KMS-11 (cell line): ENCODE results near the gene DIP2C.

Experiments
- H2AFZ ChIP-seq: fragments of 200-600 bp; sonication (generic); 2 replicates; pipeline ENCODE4 v1.6.1; 2016; ENCODE audit warnings: antibody characterized with exemption, mixed run types, low read depth
- H3K27ac ChIP-seq: fragments of 200-600 bp; sonication (generic); 2 replicates; pipeline ENCODE4 v1.6.1; 2016; ENCODE audit warnings: mild to moderate bottlenecking, mixed run types
- H3K27me3 ChIP-seq: fragments of 200-600 bp; sonication (generic); 2 replicates; pipeline ENCODE4 v1.6.1; 2017; ENCODE audit warnings: mild to moderate bottlenecking, low read depth, mixed run types, moderate library complexity; ENCODE audit not compliant: insufficient read depth
- H3K36me3 ChIP-seq: fragments of 200-600 bp; sonication (generic); 2 replicates; pipeline ENCODE4 v1.6.1; 2017; ENCODE audit warnings: mild to moderate bottlenecking, mixed run types; ENCODE audit not compliant: insufficient read depth
- H3K4me1 ChIP-seq: fragments of 200-600 bp; sonication (generic); 2 replicates; pipeline ENCODE4 v1.6.1; 2016; ENCODE audit warnings: mild to moderate bottlenecking, low read depth, mixed run types; ENCODE audit not compliant: poor library complexity, severe bottlenecking
- H3K4me2 ChIP-seq: fragments of 200-600 bp; sonication (generic); 2 replicates; pipeline ENCODE4 v1.7.0; 2016; ENCODE audit warnings: mild to moderate bottlenecking, mixed run types
- H3K4me3 ChIP-seq: fragments of 200-600 bp; sonication (generic); IDR thresholded peaks from 2 replicates; pipeline ENCODE4 v1.6.1; 2017; ENCODE audit warnings: low read depth, low read length, mixed read lengths; ENCODE audit not compliant: insufficient read depth
- H3K79me2 ChIP-seq: fragments of 200-600 bp; sonication (generic); 2 replicates; pipeline ENCODE4 v1.6.1; 2016; ENCODE audit warnings: low read depth, mixed run types; ENCODE audit not compliant: insufficient read depth
- H3K9ac ChIP-seq: fragments of 200-600 bp; sonication (generic); 2 replicates; pipeline ENCODE4 v1.6.1; 2016; ENCODE audit warnings: mild to moderate bottlenecking, mixed run types
- H4K20me1 ChIP-seq: fragments of 200-600 bp; sonication (generic); 2 replicates; pipeline ENCODE4 v1.6.1; 2016; ENCODE audit warnings: mild to moderate bottlenecking, mixed run types; ENCODE audit not compliant: insufficient read depth
- TF ChIP-seq, protein P1 (sequence below): fragments of 200-600 bp; sonication (generic); conservative IDR thresholded peaks from 2 replicates; pipeline ENCODE4 v1.6.1; 2017; ENCODE audit warnings: low read depth, mild to moderate bottlenecking, antibody characterized with exemption, low read length, moderate library complexity, mixed read lengths

DIP2C gene

DNA sequence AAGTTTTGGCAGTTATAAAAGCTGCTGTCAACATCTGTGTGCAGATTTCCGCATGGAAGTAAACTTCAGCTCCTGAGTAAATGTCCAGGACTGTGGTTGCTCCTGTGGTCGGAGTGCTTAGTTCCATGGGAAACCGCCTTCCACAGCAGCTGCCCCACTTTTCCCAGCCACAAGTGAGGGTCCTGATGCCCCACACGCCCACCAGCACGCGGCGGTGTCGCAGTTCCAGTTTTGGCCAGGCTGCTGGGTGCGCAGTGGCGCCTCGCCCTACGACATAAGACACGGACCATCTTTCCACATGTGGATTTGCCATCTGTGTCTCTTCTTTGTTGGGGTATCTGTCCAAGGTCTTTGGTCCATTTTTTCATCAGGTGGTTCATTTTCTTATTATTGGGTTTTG, 167.1 kb downstream of the DIP2C start:
- Histone ChIP-seq H3K27me3 (no peaks in the 10 kb centered on the region), H3K27ac (no peak overlapping the region), H3K79me2 (peaks cover 22% of the 10 kb centered on the region; the same call in 1 of the 2 replicates), H3K4me1 (peaks cover 49% of the 10 kb centered on the region), H3K36me3 (no peaks in the 10 kb centered on the region), H3K9ac (no peak overlapping the region), H3K4me2 (no peak overlapping the region), H3K4me3 (no peak overlapping the region), H4K20me1 (no peaks in the 10 kb centered on the region; the same call in 1 of the 2 replicates), H2AFZ (no peak overlapping the region)
- TF ChIP-seq, protein P1, sequence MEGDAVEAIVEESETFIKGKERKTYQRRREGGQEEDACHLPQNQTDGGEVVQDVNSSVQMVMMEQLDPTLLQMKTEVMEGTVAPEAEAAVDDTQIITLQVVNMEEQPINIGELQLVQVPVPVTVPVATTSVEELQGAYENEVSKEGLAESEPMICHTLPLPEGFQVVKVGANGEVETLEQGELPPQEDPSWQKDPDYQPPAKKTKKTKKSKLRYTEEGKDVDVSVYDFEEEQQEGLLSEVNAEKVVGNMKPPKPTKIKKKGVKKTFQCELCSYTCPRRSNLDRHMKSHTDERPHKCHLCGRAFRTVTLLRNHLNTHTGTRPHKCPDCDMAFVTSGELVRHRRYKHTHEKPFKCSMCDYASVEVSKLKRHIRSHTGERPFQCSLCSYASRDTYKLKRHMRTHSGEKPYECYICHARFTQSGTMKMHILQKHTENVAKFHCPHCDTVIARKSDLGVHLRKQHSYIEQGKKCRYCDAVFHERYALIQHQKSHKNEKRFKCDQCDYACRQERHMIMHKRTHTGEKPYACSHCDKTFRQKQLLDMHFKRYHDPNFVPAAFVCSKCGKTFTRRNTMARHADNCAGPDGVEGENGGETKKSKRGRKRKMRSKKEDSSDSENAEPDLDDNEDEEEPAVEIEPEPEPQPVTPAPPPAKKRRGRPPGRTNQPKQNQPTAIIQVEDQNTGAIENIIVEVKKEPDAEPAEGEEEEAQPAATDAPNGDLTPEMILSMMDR = no peak

DNA sequence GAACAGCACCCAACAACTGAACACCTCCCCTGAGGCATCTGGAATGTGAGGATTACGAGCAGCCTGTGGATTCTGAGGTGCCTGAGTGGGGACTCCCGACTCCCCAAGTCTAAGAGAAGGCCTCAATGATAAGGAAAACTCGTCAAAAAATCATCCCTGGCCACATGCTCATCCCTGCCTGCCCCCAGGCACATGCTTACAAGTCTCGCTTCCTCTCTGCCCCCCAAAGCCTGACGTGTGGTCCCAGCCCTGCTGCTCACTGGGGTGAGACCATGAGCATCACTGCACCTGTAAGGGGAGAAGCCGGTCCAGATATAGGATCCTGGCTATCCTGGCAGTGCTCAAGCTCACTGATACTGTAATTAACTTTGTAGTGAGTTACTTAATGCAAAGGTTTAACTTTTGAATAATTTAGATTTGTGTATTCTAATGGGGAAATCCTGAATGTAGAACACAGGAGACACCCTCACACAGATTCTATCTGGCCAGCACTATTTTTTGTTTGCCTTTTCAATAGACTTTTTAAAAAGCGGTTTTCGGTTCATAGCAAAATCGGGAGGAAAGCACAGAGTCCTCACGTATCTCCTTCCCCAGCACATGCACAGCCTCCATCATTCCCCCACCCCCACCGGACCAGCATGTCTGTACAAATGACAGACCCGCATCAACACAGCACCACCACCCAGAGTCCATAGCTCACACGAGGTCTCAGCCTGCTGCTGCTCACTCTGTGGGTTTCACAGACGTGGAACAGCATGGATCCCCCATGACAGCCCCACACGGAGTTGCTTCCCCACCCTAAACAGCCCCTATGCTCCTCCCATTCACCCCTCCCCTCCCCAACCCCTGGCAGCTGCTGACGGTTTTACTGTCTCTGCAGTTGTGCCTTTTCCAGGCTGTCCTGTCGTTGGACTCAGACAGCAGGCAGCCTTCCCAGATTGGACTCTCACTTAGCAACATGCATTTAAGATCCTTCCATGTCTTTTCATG, 167.9 kb downstream of the DIP2C start:
- TF ChIP-seq, protein P1 = no peak
- H4K20me1 ChIP-seq = no peaks in the 10 kb centered on the region; the same call in 1 of the 2 replicates
- no peak overlapping the region for H3K4me3 ChIP-seq
- H2AFZ ChIP-seq = no peak overlapping the region
- H3K27me3 ChIP-seq = no peaks in the 10 kb centered on the region
- H3K9ac ChIP-seq = no peak overlapping the region
- no peak overlapping the region for H3K4me2 ChIP-seq
- H3K79me2 ChIP-seq = peaks cover 14% of the 10 kb centered on the region; the same call in 1 of the 2 replicates
- no peak overlapping the region for H3K27ac ChIP-seq
- H3K36me3 ChIP-seq = no peaks in the 10 kb centered on the region
- H3K4me1 ChIP-seq = peaks cover 49% of the 10 kb centered on the region

GRCh38 chr10:520402-520787, 169.1 kb downstream of the DIP2C start:
- TF ChIP-seq, protein P1 = no peak
- Histone ChIP-seq H3K36me3 (no peaks in the 10 kb centered on the region), H3K9ac (no peak overlapping the region), H3K4me3 (no peak overlapping the region), H3K4me2 (no peak overlapping the region; the same call in 1 of the 2 replicates), H3K27me3 (no peaks in the 10 kb centered on the region), H4K20me1 (no peaks in the 10 kb centered on the region), H3K79me2 (peaks cover 6% of the 10 kb centered on the region; the same call in 1 of the 2 replicates), H2AFZ (no peak overlapping the region), H3K27ac (no peak overlapping the region), H3K4me1 (peaks cover 47% of the 10 kb centered on the region)

DNA sequence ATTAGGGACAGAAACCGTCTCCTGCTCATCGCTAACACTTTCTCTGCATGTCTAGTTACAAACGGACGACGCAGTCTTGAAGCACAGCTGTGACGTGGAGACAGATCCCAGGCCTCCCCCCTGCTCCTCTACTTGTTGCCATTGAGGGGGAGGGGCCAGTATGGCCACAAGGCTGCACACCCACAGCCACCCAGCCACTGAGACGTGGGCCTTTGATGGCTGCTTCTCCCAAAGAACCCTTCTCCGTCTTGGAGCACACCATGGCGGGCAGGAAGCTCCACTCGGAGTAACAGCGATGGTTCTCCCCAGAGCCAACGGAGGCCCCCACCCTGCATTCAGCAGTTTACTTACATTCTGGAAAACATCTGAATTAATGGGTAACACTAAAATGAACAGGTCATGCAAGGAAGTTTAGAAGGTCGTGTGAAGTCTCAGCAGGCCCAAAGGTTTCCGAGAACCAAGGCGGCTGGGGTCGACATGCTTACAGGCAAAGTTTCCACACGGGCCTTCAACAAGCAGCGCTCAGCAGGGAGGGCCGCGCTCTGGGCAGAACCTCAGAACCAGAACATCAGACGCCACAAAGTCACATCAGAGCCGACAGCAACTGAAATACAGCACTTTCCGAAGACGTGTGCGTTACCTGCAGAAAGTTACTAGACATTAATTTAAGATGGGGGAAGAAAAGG, 169.6 kb downstream of the DIP2C start:
- H3K36me3 ChIP-seq = no peaks in the 10 kb centered on the region
- no peak overlapping the region for H3K9ac ChIP-seq
- H3K4me1 ChIP-seq = peaks cover 52% of the 10 kb centered on the region
- H3K4me2 ChIP-seq = peak overlapping the region; percentile 3; the same call in 1 of the 2 replicates
- H3K27me3 ChIP-seq = no peaks in the 10 kb centered on the region
- TF ChIP-seq, protein P1 = no peak
- H3K4me3 ChIP-seq = no peak overlapping the region
- H2AFZ ChIP-seq = no peak overlapping the region
- H3K79me2 ChIP-seq = peaks cover 5% of the 10 kb centered on the region
- no peak overlapping the region for H3K27ac ChIP-seq
- H4K20me1 ChIP-seq = no peaks in the 10 kb centered on the region
